SK-N-SH treated with all-trans-retinoic acid at 6 μM for 48 hours (cell line): Measurements from ENCODE around the gene CCR3.

Experiments
- ARNTL ChIP-seq: fragments of 450-650 bp; formaldehyde crosslinking; IDR thresholded peaks from 2 replicates; pipeline ENCODE4 v1.5.0; 2020; ENCODE audit warnings: low read depth, mild to moderate bottlenecking, moderate library complexity, borderline replicate concordance
- BACH2 ChIP-seq: fragments of 250-450 bp; sonication (Bioruptor Pico); IDR thresholded peaks from 2 replicates; pipeline ENCODE4 v1.9.0; 2021; ENCODE audit warnings: mild to moderate bottlenecking, borderline replicate concordance
- CSDC2 ChIP-seq: fragments of 250-450 bp; sonication (Bioruptor Pico); IDR thresholded peaks from 2 replicates; pipeline ENCODE4 v1.5.0; 2020; ENCODE audit warnings: mild to moderate bottlenecking, moderate library complexity
- GLIS3 ChIP-seq: fragments of 250-450 bp; sonication (Bioruptor Pico); IDR thresholded peaks from 2 replicates; pipeline ENCODE4 v1.5.0; 2020; ENCODE audit warnings: mild to moderate bottlenecking, moderate library complexity
- ISL1 ChIP-seq: fragments of 250-450 bp; sonication (Bioruptor Pico); IDR thresholded peaks from 2 replicates; pipeline ENCODE4 v2.1.2; 2022; ENCODE audit warnings: mild to moderate bottlenecking, moderate library complexity
- RARB ChIP-seq: fragments of 250-450 bp; sonication (Bioruptor Pico); IDR thresholded peaks from 2 replicates; pipeline ENCODE4 v1.8.0; 2021; ENCODE audit warnings: mild to moderate bottlenecking, moderate library complexity
- TCF4 ChIP-seq: fragments of 250-450 bp; sonication (Bioruptor Pico); IDR thresholded peaks from 2 replicates; pipeline ENCODE4 v1.8.0; 2021; ENCODE audit warnings: mild to moderate bottlenecking, moderate library complexity, borderline replicate concordance
- TOX ChIP-seq: fragments of 250-450 bp; sonication (Bioruptor Pico); IDR thresholded peaks from 2 replicates; pipeline ENCODE4 v1.8.0; 2021; ENCODE audit warnings: mild to moderate bottlenecking, moderate library complexity, borderline replicate concordance
- TF ChIP-seq, protein P1 (sequence below): fragments of 250-450 bp; sonication (Bioruptor Pico); IDR thresholded peaks from 2 replicates; pipeline ENCODE4 v1.5.1; 2021; ENCODE audit warnings: mild to moderate bottlenecking, moderate library complexity
- TF ChIP-seq, protein P2 (sequence below): fragments of 250-450 bp; sonication (Bioruptor Pico); IDR thresholded peaks from 2 replicates; pipeline ENCODE4 v1.8.0; 2021; ENCODE audit warnings: low read depth, mild to moderate bottlenecking, moderate library complexity, borderline replicate concordance
- TF ChIP-seq, protein P3 (sequence below): fragments of 250-450 bp; sonication (Bioruptor Pico); IDR thresholded peaks from 2 replicates; pipeline ENCODE4 v1.8.0; 2020; ENCODE audit warnings: mild to moderate bottlenecking, moderate library complexity, borderline replicate concordance
- TF ChIP-seq, protein P4 (sequence below): fragments of 250-450 bp; sonication (Bioruptor Pico); IDR thresholded peaks from 2 replicates; pipeline ENCODE4 v1.5.1; 2020; ENCODE audit warnings: low read depth, mild to moderate bottlenecking, moderate library complexity

DNA sequence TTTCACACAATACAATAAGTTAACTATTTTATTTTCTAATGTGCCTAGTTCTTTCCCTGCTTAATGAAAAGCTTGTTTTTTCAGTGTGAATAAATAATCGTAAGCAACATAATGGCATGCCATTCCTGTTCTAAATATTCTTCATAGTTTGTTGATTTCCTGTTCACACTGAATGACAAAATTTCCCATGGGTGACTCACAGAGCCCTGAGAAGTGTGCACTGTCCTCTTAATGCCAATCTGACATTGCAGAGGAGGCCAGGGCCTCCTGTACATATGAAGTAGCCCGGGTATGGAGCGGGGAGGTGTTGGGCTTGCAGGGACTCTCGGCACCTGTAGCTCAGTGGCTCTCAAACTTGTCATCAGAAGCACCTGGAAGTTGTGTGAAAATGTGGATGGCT is 24.3 kb downstream of the CCR3 start:
- TF ChIP-seq, protein P1, sequence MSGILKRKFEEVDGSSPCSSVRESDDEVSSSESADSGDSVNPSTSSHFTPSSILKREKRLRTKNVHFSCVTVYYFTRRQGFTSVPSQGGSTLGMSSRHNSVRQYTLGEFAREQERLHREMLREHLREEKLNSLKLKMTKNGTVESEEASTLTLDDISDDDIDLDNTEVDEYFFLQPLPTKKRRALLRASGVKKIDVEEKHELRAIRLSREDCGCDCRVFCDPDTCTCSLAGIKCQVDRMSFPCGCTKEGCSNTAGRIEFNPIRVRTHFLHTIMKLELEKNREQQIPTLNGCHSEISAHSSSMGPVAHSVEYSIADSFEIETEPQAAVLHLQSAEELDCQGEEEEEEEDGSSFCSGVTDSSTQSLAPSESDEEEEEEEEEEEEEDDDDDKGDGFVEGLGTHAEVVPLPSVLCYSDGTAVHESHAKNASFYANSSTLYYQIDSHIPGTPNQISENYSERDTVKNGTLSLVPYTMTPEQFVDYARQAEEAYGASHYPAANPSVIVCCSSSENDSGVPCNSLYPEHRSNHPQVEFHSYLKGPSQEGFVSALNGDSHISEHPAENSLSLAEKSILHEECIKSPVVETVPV (CRISPR knock-in tag): no peak
- TF ChIP-seq BACH2 (CRISPR knock-in tag) (no peak), TCF4 (CRISPR knock-in tag) (no peak), ISL1 (CRISPR knock-in tag) (no peak), ARNTL (CRISPR knock-in tag) (no peak), CSDC2 (no peak), GLIS3 (CRISPR knock-in tag) (no peak), RARB (CRISPR knock-in tag) (no peak), TOX (CRISPR knock-in tag) (no peak)
- TF ChIP-seq, protein P2, sequence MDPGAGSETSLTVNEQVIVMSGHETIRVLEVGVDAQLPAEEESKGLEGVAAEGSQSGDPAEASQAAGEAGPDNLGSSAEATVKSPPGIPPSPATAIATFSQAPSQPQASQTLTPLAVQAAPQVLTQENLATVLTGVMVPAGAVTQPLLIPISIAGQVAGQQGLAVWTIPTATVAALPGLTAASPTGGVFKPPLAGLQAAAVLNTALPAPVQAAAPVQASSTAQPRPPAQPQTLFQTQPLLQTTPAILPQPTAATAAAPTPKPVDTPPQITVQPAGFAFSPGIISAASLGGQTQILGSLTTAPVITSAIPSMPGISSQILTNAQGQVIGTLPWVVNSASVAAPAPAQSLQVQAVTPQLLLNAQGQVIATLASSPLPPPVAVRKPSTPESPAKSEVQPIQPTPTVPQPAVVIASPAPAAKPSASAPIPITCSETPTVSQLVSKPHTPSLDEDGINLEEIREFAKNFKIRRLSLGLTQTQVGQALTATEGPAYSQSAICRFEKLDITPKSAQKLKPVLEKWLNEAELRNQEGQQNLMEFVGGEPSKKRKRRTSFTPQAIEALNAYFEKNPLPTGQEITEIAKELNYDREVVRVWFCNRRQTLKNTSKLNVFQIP (CRISPR knock-in tag): no peak
- TF ChIP-seq, protein P3, sequence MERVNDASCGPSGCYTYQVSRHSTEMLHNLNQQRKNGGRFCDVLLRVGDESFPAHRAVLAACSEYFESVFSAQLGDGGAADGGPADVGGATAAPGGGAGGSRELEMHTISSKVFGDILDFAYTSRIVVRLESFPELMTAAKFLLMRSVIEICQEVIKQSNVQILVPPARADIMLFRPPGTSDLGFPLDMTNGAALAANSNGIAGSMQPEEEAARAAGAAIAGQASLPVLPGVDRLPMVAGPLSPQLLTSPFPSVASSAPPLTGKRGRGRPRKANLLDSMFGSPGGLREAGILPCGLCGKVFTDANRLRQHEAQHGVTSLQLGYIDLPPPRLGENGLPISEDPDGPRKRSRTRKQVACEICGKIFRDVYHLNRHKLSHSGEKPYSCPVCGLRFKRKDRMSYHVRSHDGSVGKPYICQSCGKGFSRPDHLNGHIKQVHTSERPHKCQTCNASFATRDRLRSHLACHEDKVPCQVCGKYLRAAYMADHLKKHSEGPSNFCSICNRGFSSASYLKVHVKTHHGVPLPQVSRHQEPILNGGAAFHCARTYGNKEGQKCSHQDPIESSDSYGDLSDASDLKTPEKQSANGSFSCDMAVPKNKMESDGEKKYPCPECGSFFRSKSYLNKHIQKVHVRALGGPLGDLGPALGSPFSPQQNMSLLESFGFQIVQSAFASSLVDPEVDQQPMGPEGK (CRISPR knock-in tag): no peak
- TF ChIP-seq, protein P4, sequence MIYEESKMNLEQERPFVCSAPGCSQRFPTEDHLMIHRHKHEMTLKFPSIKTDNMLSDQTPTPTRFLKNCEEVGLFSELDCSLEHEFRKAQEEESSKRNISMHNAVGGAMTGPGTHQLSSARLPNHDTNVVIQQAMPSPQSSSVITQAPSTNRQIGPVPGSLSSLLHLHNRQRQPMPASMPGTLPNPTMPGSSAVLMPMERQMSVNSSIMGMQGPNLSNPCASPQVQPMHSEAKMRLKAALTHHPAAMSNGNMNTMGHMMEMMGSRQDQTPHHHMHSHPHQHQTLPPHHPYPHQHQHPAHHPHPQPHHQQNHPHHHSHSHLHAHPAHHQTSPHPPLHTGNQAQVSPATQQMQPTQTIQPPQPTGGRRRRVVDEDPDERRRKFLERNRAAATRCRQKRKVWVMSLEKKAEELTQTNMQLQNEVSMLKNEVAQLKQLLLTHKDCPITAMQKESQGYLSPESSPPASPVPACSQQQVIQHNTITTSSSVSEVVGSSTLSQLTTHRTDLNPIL (CRISPR knock-in tag): no peak
